ENCODE data around the gene PSMD2. TPM values are rescaled to one million over a fixed set of nuclear protein-coding genes. Genes with fewer than 3 reads are reported as not detected.

The PSMD2 gene
- total RNA-seq, 1 experiment from 2014 or later, result 285 TPM

DNA sequence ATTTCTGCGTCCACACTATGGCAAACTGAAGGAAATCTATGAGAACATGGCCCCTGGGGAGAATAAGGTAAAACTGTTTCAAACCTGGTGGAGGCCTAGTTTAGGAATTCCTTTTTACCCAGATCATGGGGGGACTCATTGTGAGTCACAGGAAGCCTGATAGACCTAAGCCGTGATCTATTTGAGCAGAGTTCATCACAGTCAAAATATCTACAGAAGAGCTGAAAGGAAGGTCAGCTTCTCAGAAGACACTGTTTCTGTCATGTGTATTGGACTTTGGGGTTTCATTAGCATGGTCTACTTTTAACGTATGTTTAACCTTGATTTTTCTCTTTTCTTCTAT is 1.3 kb downstream of the PSMD2 start:
- no peak for TF ChIP-seq CTCF (IDR thresholded peaks at IDR 0.05; ENCODE audit: insufficient read depth in 1 of 2, low read depth in 1 of 2, low read length in 1 of 2, severe bottlenecking in 1 of 2, unreplicated experiment in 1 of 2)
- peaks cover 52% of the 10 kb centered on the region for H3K36me3 Mint-ChIP-seq (ENCODE audit: insufficient read depth, unreplicated experiment)
- no peaks in the 10 kb centered on the region for H3K9me3 Mint-ChIP-seq (ENCODE audit: unreplicated experiment)
- ChIA-PET POLR2A (no interaction called here), CTCF (no interaction called here)
- H3K27me3 Mint-ChIP-seq (ENCODE audit: insufficient read depth, unreplicated experiment), result no peaks in the 10 kb centered on the region
- H3K36me3 ChIP-seq (ENCODE audit: control insufficient read depth, insufficient read depth, low read length), result peaks cover 7% of the 10 kb centered on the region
- peak overlapping the region; percentile 77 for H3K4me3 ChIP-seq (ENCODE audit: low read depth, low read length)
- no peaks in the 10 kb centered on the region for H3K27me3 ChIP-seq (replicated peaks; ENCODE audit: control insufficient read depth, insufficient read depth, low read length)
- no peaks in the 10 kb centered on the region for H3K9me3 ChIP-seq
- no peaks in the 10 kb centered on the region for H3K4me1 Mint-ChIP-seq (ENCODE audit: low read depth, unreplicated experiment)
- H3K4me1 ChIP-seq, result peaks cover 6% of the 10 kb centered on the region; the same call in 1 of the 2 replicates
- DNase-seq, result no peak
- no peak overlapping the region for H3K27ac Mint-ChIP-seq (ENCODE audit: unreplicated experiment)
- H3K4me3 Mint-ChIP-seq (ENCODE audit: unreplicated experiment), result peak overlapping the region; percentile 81
- no TSS peak for BruUV-seq (replicated peaks)
- intact Hi-C loops (cut with micrococcal nuclease; ENCODE audit: unreplicated experiment), result no loop called here

- H3K4me3 Mint-ChIP-seq (ENCODE audit: unreplicated experiment), result no peak overlapping the region
- no peaks in the 10 kb centered on the region for H3K4me1 ChIP-seq
- ChIA-PET CTCF (no interaction called here), POLR2A (no interaction called here)
- peaks cover 7% of the 10 kb centered on the region for H3K36me3 ChIP-seq (ENCODE audit: control insufficient read depth, insufficient read depth, low read length)
- H3K27me3 Mint-ChIP-seq (ENCODE audit: insufficient read depth, unreplicated experiment), result no peaks in the 10 kb centered on the region
- H3K9me3 ChIP-seq, result no peaks in the 10 kb centered on the region
- peak in 1 of 2 experiments; percentile 24 for TF ChIP-seq CTCF (IDR thresholded peaks at IDR 0.05; ENCODE audit: insufficient read depth in 1 of 2, low read depth in 1 of 2, low read length in 1 of 2, severe bottlenecking in 1 of 2, unreplicated experiment in 1 of 2)
- intact Hi-C loops (cut with micrococcal nuclease; ENCODE audit: unreplicated experiment), result no loop called here
- no peak for DNase-seq
- no peak overlapping the region for H3K27ac Mint-ChIP-seq (ENCODE audit: unreplicated experiment)
- no peak overlapping the region for H3K4me3 ChIP-seq (ENCODE audit: low read depth, low read length)
- BruUV-seq (replicated peaks), result no TSS peak
- H3K36me3 Mint-ChIP-seq (ENCODE audit: insufficient read depth, unreplicated experiment), result peaks cover 75% of the 10 kb centered on the region
- no peaks in the 10 kb centered on the region for H3K4me1 Mint-ChIP-seq (ENCODE audit: low read depth, unreplicated experiment)
- H3K27me3 ChIP-seq (replicated peaks; ENCODE audit: control insufficient read depth, insufficient read depth, low read length), result no peaks in the 10 kb centered on the region
- H3K9me3 Mint-ChIP-seq (ENCODE audit: unreplicated experiment), result no peaks in the 10 kb centered on the region
These were observed 6.5 kb downstream of the PSMD2 start for GRCh38 chr3:184305577-184305976.

- Histone ChIP-seq H3K4me3 (ENCODE audit: low read depth, low read length) (no peak overlapping the region), H3K9me3 (no peaks in the 10 kb centered on the region), H3K4me1 (no peaks in the 10 kb centered on the region), H3K36me3 (ENCODE audit: control insufficient read depth, insufficient read depth, low read length) (peaks cover 7% of the 10 kb centered on the region), H3K27me3 (replicated peaks; ENCODE audit: control insufficient read depth, insufficient read depth, low read length) (no peaks in the 10 kb centered on the region)
- no peaks in the 10 kb centered on the region for H3K27me3 Mint-ChIP-seq (ENCODE audit: insufficient read depth, unreplicated experiment)
- H3K4me3 Mint-ChIP-seq (ENCODE audit: unreplicated experiment), result no peak overlapping the region
- POLR2A ChIA-PET, result no interaction called here
- no peaks in the 10 kb centered on the region for H3K4me1 Mint-ChIP-seq (ENCODE audit: low read depth, unreplicated experiment)
- no peak overlapping the region for H3K27ac Mint-ChIP-seq (ENCODE audit: unreplicated experiment)
- BruUV-seq (replicated peaks), result no TSS peak
- DNase-seq, result no peak
- no peaks in the 10 kb centered on the region for H3K9me3 Mint-ChIP-seq (ENCODE audit: unreplicated experiment)
- CTCF ChIA-PET, result no interaction called here
- TF ChIP-seq CTCF (IDR thresholded peaks at IDR 0.05; ENCODE audit: insufficient read depth in 1 of 2, low read depth in 1 of 2, low read length in 1 of 2, severe bottlenecking in 1 of 2, unreplicated experiment in 1 of 2), result no peak
- H3K36me3 Mint-ChIP-seq (ENCODE audit: insufficient read depth, unreplicated experiment), result peaks cover 66% of the 10 kb centered on the region
- intact Hi-C loops (cut with micrococcal nuclease; ENCODE audit: unreplicated experiment), result no loop called here
These were observed 7.4 kb downstream of the PSMD2 start for GRCh38 chr3:184306341-184306972.
